Liver (tissue), 3 donors: ENCODE data around the gene RIPOR1.

ENCODE experiments used
- EGR1 ChIP-seq, 2 donors: IDR thresholded peaks; 2 replicates each; pipeline ENCODE4 v1.6.1; 2016 to 2018; ENCODE audit warnings: antibody characterized with exemption in 2 of 2, low read depth in 2 of 2
- FOXA1 ChIP-seq: IDR thresholded peaks from 2 replicates; pipeline ENCODE4 v1.6.1; 2016; ENCODE audit warnings: antibody characterized with exemption
- GABPA ChIP-seq, 2 donors: IDR thresholded peaks in 1 of 2; conservative IDR thresholded peaks in 1 of 2; 2 replicates each; pipeline ENCODE4 v1.6.1; 2016; ENCODE audit warnings: antibody characterized with exemption in 2 of 2, mild to moderate bottlenecking in 1 of 2, moderate library complexity in 1 of 2
- JUND ChIP-seq, 2 donors: IDR thresholded peaks; 2 replicates each; pipeline ENCODE4 v1.6.1; 2016; ENCODE audit warnings: antibody characterized with exemption in 2 of 2
- RAD21 ChIP-seq, 2 donors: IDR thresholded peaks; 2 replicates each; pipeline ENCODE4 v1.6.1; 2016; ENCODE audit warnings: antibody characterized with exemption in 2 of 2, mild to moderate bottlenecking in 2 of 2
- RXRA ChIP-seq, 2 donors: IDR thresholded peaks; 2 replicates each; pipeline ENCODE4 v1.6.1; 2017 to 2018; ENCODE audit warnings: antibody characterized with exemption in 2 of 2, mild to moderate bottlenecking in 1 of 2
- SP1 ChIP-seq: IDR thresholded peaks from 2 replicates; pipeline ENCODE4 v1.6.1; 2018; ENCODE audit warnings: antibody characterized with exemption, mild to moderate bottlenecking
- TF ChIP-seq, protein P1 (sequence below): fragments of 150-350 bp; IDR thresholded peaks from 2 replicates; pipeline ENCODE4 v1.5.1; 2017; ENCODE audit warnings: improper control_type of control experiment, low read depth, low read length; ENCODE audit not compliant: missing input control
- TF ChIP-seq, protein P2 (sequence below): IDR thresholded peaks from 2 replicates; pipeline ENCODE4 v1.6.1; 2016; ENCODE audit warnings: antibody characterized with exemption
- TF ChIP-seq, protein P3 (sequence below): IDR thresholded peaks from 2 replicates; pipeline ENCODE4 v1.6.1; 2016; ENCODE audit warnings: antibody characterized with exemption
- donor health status: healthy.
- donor health status: healthy.

GRCh38 chr16:67539271-67539670 is 10.6 kb downstream of the RIPOR1 start:
- TF ChIP-seq, protein P1, sequence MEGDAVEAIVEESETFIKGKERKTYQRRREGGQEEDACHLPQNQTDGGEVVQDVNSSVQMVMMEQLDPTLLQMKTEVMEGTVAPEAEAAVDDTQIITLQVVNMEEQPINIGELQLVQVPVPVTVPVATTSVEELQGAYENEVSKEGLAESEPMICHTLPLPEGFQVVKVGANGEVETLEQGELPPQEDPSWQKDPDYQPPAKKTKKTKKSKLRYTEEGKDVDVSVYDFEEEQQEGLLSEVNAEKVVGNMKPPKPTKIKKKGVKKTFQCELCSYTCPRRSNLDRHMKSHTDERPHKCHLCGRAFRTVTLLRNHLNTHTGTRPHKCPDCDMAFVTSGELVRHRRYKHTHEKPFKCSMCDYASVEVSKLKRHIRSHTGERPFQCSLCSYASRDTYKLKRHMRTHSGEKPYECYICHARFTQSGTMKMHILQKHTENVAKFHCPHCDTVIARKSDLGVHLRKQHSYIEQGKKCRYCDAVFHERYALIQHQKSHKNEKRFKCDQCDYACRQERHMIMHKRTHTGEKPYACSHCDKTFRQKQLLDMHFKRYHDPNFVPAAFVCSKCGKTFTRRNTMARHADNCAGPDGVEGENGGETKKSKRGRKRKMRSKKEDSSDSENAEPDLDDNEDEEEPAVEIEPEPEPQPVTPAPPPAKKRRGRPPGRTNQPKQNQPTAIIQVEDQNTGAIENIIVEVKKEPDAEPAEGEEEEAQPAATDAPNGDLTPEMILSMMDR: no peak
- TF ChIP-seq RAD21 (IDR thresholded peaks at IDR 0.05) (no peak), JUND (IDR thresholded peaks at IDR 0.05) (no peak), GABPA (IDR thresholded peaks at IDR 0.05 in 1 of 2, conservative IDR thresholded peaks at IDR 0.05 in 1 of 2) (no peak), FOXA1 (no peak), RXRA (IDR thresholded peaks at IDR 0.05) (no peak), SP1 (no peak), EGR1 (IDR thresholded peaks at IDR 0.05; ENCODE audit: low read depth in 2 of 2) (no peak)
- TF ChIP-seq, protein P2, sequence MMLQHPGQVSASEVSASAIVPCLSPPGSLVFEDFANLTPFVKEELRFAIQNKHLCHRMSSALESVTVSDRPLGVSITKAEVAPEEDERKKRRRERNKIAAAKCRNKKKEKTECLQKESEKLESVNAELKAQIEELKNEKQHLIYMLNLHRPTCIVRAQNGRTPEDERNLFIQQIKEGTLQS: no peak
- TF ChIP-seq, protein P3, sequence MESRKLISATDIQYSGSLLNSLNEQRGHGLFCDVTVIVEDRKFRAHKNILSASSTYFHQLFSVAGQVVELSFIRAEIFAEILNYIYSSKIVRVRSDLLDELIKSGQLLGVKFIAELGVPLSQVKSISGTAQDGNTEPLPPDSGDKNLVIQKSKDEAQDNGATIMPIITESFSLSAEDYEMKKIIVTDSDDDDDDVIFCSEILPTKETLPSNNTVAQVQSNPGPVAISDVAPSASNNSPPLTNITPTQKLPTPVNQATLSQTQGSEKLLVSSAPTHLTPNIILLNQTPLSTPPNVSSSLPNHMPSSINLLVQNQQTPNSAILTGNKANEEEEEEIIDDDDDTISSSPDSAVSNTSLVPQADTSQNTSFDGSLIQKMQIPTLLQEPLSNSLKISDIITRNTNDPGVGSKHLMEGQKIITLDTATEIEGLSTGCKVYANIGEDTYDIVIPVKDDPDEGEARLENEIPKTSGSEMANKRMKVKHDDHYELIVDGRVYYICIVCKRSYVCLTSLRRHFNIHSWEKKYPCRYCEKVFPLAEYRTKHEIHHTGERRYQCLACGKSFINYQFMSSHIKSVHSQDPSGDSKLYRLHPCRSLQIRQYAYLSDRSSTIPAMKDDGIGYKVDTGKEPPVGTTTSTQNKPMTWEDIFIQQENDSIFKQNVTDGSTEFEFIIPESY: no peak
